ENCODE measurements around the gene TPO.

TPO gene

DNA sequence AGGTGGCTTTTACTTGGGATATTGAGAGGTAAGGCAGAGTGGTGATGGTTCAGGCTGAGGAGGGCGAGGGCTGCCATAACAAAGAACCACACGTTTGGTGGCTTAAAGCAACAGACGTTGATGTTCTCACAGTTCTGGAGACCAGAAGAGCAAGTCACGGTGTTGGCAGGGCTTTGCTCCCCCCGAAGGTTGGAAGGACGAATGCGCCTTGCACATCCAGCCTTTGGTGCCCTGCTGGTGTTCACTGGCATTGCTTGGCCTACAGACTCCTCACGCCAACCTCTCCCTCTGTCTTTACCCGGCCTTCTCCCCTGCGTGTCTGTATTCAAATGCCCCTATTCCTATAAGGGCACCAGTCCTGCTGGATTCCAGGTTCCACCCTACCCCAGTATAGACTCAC is 125.4 kb downstream of the TPO start:
- DNase-seq: no peak

DNA sequence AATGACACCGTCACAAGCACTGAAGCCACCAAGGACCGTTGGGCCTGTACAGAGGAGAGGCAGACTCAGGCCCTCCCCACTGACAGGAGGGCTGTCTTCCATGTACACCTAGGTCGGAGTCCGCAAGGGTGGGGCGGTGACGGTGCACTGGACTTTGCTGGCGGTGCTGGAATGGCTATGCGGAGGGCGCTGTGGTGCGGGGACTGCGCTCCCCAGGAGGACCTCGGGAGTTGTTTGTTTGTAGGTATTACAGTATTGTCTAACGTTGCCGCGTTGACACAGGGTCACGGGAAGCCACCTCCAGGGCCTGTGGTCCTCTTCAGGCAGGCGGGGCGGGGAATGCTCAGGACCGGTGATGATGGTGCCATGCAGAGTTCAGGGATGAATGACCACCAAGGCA is 126.2 kb downstream of the TPO start:
- no peak for DNase-seq

DNA sequence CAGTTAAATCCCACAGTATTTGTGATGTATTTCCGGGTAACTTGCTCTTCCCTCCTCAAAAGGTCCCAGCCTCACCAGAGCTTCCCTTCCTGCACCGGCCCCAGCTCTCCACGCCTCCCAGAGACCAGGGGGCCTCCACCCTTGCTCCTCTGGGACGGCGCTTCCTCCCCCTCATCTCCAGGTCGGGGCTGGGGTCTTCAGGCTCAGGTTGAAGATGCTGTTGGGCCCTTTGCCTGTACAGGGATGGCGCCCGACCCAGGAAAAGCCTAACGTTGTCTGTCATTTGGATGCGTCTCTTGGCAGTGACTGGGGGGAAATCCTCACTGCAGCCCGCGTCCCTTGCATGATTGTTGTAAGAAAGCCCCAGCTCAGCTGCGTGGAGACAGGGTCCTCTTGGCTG is 126.7 kb downstream of the TPO start:
- DNase-seq: no peak

DNA sequence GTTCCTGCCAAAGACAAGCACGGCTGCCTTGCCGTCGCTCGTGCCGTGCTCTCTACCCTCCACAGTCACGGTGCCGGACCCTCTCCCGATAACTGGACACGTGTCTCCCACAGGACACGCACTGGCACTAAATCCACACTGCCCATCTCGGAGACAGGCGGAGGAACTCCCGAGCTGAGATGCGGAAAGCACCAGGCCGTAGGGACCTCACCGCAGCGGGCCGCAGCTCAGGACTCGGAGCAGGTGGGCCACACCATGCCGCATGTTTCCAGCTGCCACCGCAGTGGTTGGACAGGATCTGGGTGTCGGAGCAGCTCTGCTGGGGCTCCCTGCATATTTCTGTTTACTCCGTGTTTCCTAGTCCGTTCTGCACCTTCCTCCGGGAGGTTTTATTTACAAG is 127.2 kb downstream of the TPO start:
- DNase-seq: no peak

DNA sequence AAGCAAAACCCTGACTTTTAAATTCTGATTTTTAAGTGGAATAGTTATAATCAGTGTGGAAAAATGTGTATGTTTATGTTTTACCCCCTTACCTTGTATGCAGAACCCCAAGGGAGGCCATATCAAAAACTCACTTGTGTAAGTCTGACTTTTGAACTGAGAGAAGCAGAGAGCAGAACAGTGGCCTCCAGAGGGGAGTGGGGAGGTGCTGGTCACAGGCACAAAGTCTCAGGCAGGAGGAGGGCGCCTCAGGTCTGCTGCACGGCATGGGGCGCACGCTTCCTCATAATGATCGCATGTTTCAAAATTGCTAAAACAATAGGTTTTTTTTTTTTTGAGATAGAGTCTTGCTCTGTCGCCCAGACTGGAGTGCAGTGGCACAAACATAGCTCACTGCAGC is 127.8 kb downstream of the TPO start:
- DNase-seq: no peak

DNA sequence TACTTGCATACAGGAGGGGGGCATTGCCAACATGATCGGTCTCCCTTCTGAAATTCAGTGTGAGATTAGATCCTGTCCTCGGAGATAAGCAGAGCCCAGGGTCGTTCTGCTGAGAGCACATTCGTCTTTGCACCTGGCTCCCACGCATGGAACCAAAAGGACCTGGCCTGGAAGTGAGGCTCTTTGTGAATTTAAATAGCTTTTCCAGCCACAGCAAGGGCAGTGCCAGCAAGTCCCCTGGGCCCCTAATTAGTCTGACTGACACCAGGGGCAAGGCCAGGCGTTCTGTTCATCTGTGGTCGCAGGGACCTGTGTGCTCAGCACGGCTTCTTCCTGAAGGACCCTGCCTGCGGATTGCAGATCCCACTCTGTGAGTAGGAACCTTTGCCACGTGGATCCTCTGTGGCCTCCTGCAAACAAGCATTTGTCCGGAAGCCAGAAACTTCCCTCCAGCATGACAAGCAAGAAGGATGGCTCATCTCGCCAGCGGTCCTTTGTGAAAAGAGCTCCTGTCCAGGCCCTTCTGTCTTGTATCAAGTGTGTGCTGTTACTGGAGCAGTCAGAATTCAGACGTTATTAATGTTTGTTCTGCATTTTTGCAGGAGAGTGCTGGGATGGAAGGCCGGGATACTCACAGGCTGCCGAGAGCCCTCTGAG is 128.7 kb downstream of the TPO start:
- no peak for DNase-seq

DNA sequence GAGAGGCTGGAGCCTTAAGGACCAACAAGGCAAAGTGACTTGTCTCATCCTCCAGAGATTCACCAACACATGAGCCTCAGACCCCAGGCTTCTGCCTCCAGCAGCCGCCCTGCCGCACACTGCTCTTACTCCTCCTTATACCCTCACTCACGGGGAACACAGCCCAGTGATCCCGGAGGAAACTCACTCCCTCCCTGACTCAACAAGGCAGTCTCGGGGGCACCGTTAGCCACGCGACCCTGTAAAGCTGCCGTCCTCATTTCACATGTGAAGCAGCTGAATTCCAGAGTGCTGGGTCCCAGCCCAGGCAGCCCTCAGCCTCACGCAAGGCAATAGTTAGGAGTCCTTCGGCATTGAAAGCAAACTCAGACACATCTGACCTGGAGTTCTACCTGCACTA is 129.7 kb downstream of the TPO start:
- DNase-seq: no peak

DNA sequence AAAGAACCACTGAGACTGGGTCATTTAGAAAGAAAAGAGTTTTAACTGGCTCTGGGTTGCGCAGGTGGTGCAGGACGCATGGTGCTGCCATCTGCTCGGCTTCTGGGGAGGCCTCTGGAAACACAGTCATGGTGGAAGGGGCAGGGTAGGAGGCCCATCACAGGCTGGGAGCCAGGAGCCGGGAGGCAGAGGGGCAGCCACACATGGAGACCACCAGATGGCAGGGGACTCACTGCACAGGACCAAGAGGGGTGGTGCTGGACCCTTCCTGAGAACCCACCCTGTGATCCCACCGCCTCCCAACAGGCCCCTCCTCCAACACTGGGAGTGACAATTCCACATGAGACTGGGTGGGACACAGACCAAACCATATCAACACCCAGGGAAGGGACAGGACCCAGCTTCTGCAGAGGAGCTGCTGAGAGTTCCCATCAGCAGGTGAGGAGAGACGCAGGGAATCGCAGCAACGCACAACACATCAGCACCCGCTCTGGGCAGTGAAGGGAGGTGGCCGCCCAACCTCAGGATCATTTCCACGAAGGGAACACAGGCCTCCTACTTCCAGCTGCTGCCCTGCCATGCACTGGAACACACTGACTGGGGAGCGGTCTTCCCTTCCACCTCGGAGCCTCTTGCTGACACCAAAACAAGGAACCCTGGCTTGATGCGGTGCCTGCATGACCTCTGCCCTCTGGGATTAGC is 130.7 kb downstream of the TPO start:
- DNase-seq: no peak

DNA sequence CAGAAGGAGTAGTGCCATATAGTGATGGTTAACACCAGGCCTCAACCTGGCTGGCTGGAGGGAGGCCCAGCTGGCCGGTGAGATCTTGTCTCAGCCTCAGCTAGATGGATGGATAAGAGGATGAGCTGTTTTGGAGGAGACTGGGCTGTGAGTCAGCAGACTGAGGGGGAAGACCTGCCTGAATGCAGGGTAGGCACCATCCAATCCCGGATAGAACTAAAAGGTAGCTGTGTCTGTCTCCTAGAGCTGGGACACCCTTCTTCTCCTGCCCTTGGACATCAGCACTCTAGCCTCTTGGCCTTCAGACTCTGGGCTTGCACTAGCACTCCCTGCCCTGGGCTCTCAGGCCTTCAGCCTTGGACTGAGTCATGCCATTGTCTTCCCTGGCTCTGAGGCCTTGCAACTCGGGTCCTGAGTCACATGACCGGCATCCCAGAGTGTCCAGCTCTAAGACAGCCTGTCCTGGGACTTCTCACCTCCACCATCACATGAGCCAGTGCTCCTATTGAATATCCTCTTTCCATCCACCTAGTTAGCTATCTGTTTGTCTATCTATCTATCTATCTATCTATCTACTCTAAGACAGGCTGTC is 131.3 kb downstream of the TPO start:
- no peak for DNase-seq

DNA sequence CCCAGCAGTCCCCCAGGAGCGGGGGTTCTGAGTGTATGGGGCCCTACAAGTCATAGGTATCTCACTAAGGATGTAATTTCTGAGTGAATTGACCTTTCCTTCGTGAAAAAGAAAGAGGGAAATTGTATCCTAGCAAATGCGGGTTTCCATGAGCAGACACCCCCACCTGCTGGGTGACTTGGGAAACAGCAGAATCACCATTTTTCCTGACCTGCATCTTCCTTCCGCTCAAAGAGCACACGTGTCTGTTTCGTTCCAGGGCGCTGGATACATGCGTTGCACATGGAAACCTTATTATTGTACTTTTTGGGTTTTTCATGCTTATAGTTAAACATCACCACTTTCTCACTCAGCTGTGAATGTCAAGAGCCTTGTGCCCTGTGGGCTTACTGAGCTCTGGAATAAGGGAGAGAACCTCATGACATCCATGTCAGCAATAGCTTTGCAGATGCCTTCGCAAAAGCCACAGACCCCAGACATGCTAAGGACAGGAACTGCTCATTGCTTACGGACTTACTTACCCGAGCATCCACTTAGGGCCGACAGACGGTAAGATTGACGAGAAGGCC is 132.8 kb downstream of the TPO start:
- no peak for DNase-seq

DNA sequence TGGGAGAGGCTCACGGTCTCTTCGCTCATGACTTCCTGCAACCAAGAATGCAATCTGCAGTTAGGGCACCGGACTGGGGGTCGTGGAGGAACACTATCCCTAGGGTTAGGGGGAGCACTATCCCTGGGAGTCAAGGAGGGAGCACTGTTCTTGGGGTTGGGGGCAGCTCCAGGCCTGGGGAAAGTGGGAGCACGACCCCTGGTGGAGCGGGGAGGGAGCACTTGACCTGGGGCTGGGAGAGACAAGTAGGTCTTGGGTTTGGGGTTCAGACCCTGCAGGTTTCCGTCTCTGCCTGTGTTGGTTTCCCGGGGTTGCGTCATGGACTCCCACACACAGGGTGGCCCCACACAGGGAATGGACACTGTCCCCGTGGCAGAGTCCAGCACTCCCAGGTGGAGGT is 133.6 kb downstream of the TPO start:
- DNase-seq: no peak

DNA sequence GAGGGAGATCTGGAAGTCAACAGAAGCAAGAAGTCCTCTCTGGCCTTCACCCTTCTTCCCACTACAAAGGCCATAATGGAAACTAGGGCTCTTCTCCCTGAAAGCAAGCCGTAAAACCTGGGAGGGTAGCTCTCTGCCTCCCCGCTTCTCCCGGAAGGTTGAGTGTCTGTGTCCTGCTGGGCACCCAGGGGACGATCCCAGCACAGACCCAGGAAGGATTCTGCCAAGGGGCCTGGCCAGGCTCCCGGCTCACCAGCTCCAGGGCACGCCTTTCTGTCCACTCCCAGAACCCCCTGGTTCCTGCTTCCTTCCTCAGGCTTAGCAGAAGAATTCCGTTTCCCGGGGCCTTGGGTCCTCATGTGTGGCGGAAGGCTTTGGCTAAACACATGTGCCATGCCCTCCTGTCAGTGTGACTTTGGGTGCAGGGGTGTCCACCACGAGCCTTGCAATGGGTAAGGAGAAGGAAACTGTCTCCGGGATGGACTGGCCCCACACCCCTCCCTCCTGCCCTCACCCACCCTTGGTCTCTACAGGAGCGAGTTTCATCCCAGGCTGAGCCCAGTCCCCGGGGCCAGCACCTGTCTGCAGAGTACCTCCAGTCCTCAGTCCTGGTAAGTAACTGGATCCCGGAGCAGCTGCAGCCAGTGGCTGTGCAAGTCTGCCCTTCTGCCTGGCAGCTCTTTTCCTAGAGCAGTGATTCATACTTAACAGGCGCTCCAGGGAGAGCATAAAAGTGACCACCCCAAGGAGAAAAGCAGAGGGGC is 135.8 kb downstream of the TPO start:
- DNase-seq: no peak

DNA sequence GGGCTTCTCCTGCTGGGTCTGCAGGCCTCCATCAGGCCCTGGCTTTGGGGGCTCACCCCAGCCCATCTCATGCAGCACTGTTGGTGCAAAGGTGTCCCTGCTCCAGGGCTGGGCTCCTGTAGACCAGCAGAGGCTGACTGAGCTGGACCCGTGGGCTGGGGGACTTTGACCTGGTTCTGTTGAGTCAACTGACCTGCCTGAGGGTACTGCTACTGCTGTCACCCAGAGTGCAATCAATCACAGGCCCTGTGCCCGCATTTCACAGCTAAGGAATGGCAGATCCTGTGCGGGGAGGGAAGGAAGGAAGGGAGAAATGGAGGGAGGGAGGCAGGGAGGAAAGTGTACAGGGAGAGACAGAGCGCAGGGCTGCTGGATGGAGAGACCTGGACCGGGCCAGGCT is 136.8 kb downstream of the TPO start:
- no peak for DNase-seq

DNA sequence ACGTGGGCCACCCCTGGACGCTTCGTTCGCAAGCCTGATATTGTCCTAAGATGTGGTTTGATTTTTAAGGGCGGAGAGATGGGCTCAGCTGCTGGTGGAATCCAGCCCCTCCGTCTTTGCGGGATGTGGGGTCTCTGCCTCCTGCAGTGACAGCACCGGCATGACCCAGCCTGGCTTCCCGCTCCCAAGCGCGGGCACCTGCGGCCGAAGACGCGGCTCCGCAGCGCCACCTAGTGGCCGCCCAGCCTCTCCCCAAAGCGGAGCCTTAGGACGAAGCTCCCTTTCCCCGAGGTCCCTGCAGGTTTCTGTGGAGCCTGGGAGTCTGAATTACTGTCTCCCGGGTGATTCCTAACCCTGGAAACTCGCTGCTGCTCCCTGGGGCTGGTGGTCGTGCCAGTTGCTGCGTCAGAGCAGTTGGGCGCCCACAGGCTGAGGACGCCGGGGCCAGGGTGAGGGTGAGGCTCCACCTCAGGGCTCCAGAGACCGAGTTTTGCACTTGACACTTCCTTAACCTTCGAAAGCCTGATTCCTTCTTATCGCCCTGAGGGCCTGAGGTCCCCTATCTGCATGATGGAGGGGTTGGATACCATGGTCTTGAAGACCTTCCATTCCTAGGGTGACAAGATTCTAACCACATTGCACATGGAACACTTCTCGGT is 137.5 kb downstream of the TPO start:
- no peak for DNase-seq

DNA sequence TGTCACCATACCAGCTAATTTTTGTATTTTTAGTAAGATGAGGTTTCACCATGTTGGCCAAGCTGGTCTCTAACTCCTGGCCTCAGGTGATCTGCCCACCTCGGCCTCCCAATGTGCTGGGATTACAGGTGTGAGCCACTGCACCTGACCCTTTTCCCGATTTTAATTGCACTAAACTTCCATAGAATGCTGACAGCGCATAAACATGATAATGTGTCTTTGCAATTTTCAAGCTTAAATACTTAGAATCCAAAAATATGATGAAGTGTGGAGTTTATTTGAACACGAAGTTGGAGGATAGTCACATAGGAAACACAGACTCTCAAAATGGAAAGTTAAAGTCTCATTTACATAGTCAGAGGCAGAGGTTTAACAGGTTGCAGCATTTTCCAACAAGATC is 138.6 kb downstream of the TPO start:
- no peak for DNase-seq

DNA sequence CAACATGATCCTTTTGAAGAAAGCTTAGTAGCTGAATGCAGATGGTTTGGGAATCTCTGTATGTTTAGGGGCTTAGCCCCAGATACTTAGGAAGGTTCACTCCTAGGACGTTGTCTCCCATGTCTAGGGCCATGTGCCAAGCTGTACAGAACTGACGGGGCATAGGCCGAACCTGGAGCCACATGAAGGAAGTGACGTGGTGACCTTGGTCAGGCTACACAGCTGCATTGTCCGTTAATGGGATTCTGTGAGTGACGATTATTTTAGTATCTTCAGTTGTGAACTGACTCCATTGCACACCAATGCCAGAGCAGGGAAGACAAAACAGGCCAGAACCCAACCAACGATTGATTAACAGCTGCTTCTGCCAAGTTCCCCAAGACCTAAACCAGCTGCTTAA is 139.3 kb downstream of the TPO start:
- no peak for DNase-seq

DNA sequence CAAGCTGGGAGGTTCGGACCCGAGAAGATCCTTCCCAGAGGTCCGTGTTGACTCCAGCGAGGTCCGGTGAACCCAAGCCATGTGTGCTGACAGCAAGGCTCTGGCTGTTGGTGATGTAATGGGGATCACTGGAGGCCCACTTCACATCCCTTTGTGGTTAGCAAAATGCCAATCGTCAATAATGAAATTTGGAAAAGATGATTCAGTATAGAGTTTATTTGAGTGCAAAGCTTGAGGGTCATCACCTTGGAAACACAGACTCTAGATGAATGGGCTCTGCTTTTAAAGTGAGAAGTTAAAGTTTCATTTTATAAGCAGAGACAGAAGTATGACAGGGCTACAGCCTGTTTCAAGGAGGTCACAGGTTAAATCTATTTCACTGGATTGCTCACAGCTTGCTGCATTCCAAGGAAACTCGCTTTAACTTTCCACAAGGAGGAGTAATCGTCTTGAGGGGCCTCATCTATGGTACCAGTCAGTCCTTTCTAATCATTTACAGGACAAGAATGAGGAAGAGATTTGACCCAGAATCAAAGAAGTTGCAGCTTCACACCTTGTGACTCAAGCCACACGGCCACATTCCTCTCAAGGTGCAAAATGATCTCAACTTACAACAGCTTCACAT is 140.5 kb downstream of the TPO start:
- no peak for DNase-seq

DNA sequence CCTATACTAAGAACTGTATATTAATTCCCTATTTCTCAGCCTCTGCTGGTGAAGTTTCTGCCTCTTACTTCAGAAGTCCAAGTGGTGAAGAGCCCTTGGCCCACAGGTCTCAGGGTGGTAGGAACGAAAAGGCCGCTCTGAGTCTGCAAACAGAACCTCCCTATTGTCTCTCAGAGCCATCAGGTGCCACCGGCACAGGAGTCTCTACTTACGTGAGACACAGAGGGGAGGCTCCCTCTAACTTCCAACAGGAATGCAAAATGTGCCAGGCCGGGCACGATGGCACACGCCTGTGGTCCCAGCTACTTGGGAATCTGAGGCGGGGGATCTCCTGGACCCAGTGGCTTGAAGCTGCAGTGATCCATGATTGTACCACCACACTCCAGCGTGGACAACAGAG is 143.0 kb downstream of the TPO start:
- no peak for DNase-seq

DNA sequence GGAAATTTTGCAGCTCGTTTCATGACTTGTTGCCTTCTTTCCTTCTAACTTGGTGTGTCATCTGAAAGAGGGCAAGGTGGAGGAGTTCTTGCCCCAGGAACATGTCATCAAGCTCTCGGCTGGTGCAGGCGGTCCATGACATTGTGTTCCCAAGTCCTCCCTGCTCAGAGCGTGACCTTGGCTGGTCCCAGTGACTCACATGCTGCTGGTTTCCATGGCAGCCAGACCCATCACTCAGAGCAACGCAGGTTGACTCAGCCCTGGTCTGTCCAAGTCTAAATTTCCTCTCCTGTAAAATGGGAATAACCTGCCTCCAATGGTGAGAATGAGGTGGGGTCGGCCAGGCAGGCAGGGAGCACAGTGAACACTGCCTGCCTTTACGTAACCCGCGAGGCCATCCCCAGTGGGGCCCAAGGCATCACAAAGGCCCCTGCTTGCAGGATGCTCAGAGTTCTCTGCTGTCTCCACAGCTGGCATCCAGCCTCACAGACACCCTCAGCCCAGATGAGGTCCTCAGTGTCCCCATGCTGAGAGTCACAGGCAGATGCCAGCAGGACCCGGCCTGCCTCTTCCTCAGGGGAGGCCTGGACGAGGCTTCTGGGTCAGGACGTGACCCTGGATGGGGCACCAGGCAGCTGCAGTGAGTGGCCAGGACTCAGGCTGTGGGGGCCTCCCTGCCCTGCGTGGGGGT is 143.7 kb downstream of the TPO start:
- no peak for DNase-seq

DNA sequence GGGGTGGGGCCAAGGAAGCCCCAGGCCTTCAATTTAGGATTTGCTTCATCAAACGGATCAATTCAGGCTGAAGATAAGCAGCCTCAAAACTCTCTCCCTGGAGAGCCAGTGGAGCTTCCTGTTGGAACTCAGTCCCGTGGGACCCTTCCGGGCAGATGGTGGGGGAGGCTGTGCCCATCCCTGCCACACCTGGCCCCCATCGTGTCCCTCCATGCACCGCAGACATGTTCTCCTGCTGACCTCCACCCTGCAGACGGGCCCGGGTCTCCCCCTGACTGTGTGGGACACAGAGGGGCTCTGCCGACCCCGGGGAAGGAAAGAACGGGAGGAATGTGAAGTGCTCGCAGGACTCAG is 144.2 kb downstream of the TPO start:
- no peak for DNase-seq

DNA sequence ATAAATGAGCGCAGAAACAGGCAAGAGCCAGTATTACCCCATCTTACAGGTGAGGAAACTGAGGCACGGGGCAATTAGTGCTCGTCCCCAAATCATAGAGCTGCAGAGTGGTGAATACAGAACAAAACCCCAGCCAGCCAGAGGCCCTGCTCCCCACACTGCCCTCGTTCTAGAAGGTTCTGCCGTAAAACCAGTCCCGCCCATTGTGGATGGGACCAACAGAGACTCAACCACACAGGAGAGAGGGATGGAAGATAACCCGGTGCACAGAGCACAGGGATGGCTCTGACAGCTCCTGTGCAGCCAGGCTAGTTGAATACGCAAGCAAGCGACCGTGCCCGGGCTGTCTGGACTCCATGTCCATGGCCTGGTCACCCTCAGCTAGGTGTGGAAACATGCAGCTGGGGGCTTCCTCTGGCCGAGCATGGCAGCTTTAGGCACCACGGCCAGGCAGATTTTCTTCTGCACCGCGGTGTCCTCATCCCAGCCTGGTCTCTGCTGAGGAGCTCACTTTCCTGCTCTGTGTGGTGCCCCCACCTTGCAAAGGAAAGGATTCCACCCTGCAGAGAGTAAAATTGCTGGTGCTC is 146.4 kb downstream of the TPO start:
- no peak for DNase-seq

DNA sequence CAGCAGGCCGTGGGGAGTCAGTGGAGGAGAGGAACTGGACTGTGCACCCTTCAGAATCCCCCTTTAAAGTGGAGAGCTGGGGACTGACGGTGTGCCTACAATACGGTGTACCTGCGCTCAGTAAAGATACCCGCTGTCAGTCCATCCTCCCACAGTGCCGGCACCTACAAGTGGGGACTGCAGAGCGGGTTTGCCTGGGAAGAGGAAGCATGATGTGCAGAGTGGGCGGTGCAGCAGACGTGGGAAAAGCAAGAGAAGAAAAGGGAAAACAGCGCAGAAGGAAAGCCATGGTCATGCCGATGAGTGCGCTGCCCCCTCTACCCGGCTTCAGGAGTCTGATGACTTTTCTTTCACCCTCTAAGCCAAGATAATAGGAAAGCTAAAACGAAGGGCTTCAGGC is 148.0 kb downstream of the TPO start:
- no peak for DNase-seq

All from GF-D8 (cell line).